NCI-H2029 (cell line): ENCODE results near the gene AKAIN1.

Experiments used
- DNase-seq: peaks from one replicate; lab custom pipeline; 2025; lab: John Stamatoyannopoulos, UW

Gene AKAIN1, protein sequence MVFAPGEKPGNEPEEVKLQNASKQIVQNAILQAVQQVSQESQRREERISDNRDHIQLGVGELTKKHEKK

DNA sequence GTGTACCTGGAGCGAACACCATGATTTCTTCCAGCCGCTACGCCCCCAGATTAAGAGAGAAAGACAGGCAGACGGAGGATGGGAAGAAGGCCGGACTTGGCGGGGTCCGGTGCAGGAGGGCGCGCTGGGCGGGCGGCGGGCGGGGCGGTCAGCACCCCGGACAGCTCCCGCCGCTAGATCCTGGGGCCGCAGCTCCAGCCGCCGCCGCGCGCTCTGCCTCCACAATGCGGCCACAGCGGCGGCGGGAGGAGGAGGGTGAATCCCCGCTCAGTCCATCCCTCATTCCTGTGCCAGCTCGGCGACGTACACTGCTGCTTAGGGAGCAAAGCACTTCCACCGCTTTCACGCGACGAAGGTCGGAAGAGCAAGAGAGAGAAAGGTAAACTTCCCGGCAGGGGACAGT, at the start of gene AKAIN1:
Gene AKAIN1 (minus strand): TSS at position 226 of the 403 bp plus-strand sequence. CDS start 204 bp downstream, at position 22.
- DNase-seq = peak; percentile 11

DNA sequence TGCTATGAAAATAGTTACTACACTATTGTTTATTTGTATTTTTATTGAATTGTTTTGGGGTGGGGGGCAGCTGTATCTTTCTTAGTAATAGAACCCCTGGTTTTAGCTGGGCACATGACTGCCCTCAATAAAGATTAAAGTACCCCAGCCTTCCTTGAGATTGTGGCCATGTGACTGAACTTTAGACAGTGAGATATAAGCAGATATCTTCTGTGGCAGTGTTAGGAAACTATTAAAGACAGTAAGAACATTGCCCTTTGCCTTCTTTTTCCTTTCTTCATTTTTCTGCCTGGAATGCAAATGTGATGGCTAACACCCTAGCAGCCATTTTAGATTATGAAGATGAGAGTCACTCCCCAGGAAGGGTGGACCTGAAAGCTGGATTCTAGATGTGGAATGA, 47.9 kb upstream of the AKAIN1 start:
- DNase-seq = no peak

DNA sequence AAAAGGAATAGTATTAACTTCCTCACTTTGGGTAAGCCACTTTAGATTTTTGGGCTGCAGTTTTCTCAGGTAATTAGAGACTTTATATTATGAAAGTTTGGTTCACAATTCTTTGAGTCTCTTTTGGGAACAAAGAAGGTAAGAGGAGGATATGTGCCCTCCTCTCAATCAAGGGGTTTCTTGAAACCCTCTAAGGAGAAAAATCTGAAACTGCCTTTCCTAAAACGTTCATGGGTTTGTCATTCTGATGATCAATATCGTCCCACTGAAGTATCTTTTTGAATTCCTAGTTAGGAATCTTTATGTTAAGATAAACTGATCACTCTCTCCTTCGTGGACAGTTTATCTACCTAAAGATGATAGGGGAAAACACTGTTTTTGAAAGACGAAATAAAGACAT, 42.4 kb upstream of the AKAIN1 start:
- DNase-seq = no peak

DNA sequence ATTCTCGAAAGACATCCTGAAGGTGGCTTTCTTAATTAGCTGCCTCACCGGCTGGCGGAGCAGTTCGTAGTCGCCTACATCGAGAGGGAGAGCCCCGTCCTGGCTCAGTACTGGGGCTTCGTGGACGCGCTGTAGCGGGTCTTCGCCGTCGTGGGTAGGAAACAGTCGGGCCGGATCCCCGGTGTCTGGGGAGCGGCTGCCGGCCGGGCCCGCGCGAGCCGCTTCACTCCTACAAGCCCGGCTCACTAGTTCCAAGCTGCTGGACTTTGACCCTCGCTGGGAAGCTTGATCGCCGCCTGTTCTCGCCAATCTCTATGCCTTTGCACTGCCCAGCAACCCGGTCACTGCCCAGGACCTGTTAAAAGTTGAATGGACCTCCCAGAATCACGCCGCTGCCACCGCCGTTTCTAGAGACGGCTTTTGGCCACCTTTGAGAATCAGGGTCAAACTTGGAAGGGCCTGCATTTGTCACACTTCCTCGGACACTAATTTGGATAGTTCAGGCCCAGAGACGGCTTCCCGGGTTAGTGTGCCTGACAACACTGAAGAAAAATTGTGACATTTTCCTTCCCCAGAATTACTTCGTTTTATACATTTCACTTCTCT, 41.4 kb upstream of the AKAIN1 start:
- no peak for DNase-seq

DNA sequence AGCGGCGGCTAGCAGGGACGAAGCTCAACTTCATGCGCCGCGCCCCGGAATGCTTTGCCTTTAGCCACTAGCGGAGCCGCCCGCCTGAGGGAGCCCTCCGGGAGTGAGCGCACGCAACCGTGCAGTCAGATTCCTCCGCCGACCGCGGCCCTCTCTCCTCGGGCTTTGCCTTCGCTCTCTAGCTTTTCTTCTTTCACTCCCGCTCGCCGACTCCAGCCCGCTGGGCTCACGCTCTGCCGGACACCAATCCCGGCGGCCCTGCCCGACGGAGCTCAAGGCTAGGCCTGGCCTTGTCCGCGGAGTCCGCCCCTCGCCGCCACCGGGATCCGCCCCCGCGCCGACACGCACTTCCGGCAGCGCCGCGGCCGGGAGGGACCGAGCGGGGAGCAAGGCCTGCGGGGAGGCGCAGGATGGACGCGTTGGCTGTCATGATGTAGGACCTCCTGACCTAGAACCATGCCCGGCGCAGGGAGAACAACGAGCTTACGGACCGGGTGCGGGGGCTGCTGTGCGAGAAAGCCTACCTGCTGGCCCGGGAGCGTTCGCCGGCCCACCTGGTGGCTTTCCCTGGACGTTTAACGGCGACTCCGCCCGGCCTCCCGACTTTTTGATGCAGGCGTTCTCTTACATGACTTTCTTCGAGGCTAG, 40.8 kb upstream of the AKAIN1 start:
- peak; percentile 55 for DNase-seq

DNA sequence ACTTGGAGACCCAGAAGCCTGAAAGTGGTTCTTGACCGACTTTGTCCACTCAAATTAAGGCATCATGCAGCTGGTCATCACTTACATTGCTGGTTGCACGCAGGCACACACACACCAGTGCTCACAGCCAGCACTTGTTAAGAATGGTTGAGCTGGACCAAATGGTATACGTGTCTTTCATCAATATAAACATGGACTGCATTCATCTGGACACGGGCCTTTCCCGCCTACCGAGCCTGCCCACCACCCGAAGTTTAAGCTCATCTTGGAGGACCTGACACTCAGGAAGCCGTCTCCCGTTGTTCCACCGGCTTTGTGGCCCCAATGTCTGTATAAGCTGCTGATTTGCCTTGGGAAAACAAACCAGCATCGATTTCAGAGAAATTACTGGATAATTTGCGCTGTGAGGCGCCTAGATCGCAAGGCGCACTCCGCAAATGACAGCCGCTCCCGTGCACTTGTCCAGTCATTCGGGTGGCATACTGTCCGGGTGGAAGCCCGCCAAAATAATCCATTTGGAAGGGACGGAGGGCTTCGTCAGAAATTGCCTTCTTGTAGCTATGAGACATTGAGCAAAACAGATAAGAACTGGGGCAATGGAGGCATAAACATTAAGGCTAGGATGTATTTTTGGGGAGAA, 40.1 kb upstream of the AKAIN1 start:
- peak; percentile 43 for DNase-seq

DNA sequence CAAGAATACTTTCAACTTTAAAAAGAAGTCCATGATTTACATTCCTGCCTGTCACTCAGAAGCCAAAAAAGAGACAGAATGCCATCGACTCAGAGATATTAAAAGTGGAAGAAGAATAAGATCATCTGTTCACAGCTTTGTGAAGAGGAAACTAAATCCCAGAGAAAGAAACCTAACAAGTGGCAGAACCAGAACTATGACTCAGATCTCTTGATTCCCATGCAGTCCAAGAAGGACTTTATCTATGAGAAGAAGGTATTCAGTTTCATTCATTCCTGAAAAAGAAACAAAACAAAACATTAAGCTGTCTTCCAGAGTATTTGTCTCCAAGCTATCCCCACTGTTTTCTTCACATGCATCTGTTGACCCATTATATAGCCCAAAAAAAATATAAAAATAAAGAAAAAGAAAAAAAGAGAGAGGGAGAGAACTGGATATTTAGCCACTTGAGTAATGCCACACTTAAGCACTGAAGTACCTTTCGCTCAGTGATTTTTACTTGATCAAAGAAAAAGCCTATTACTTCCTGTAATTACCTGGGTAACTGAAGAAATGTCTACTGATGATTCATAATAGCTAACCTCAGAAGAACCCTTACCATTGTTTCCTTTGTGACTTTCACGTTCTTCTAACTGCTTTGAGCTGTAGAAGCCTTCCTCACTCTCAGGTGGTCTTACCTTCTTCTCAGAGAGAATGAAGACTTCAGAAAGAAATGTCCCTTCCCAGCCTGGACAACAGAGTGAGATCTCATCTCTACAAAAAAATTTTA, 17.7 kb upstream of the AKAIN1 start:
- DNase-seq = no peak

DNA sequence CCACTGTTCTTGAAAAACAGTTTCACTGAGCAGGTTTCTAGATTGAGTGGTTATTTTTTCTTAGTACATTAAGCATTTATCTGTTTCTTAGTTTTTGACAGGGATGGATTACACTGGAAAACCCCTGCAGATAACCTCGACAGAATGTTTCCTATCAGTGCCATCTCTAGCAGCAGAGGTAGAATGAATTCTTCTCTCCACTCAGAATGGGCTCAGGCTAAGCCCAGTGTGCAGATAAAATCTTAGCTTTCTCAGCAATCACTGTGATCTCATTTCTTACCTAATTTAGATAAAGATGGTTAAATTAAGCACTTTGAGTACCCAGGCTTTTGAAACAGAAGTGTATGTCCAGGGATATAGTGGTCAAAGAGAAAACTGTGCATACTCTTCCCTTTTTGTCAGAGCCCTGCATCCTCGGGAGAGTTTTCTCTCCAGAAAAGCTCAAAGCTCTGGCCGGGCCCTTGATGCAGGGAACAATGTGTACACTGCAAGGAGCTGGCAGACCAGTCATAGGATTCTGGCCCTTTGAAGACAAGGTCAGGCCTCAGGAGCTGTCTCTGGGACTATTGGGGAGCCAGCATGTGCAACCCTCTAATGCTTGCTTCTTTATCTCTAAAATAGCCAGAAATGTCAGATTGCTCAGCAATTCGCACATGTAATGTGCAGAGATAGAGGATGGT, 10.6 kb upstream of the AKAIN1 start:
- DNase-seq = no peak

DNA sequence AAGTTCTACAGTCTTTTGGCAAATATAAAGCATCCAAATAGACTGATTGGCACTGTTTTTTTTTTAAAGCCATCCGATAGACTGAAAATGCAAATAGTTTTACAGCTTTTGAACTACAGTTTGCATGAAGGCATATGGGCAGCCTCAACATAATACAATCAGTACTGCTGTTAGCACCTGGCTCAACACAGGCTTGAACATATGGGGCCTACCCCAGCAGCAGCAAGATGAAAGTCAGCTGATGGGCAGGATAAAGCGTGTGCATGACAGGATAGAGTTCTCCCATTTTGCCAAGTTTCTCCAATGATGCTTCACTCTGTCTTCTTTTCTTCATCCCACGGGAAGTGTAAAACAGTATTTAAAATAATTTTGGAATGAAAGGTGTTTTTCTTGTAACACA, 1.3 kb upstream of the AKAIN1 start:
- no peak for DNase-seq

DNA sequence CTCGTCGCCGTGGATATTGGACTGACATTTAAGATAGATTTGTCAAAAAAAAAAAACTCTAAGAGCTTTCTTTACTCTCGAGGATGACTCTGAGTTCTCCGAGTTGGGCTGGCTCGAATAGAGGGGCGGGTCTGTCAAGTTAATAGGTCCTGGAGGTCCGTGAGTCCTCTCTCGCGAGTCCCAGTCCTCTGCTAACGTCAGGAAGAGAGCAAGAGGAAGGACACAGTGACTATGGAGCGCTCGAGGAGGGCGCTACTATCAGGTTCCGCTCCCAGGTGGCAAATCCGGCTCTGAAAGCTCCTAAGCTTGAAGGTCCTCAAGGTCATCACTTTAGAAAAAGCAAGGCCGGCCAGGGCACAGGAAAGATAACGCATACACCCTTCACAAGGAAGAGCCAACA, 404 bp upstream of the AKAIN1 start:
- no peak for DNase-seq

DNA sequence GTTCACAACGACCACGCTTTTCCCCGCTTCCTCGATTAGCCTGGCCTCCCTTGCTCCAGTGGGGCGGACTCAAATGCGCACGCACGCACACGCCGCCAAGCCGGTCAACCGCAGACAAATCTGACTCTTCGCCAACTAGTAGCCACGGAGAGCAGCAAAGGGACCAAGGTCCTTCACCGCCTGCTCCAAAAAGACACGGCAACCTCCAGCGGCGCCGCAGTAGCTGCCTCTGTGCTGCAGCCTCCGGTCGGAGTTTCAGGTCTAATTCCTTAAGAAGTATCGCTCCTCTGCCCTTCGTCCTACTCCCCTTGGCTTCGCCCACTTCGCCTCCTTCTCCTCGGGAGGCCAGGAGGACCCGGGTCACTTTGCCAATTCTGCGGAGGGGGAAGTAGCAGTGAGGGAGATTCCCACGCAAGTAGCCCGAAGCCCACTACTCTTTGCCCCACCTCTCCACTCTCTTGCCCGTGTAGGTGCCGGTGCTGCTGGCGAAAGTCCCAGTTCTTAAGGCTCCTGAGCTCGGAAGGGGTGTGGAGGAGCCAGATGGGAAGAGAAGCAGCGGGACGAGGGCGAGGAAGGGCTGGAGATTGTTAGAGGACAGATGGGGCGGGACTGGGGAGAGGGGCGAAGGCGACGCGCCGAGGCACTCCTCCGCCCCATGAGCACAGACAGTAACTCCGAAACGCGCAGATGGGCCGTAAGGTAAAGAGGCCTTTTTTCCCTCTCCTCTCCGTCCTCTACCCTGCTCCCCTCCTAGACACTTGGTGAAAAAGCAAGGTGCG, 615 bp downstream of the AKAIN1 start:
- peak; percentile 12 for DNase-seq

DNA sequence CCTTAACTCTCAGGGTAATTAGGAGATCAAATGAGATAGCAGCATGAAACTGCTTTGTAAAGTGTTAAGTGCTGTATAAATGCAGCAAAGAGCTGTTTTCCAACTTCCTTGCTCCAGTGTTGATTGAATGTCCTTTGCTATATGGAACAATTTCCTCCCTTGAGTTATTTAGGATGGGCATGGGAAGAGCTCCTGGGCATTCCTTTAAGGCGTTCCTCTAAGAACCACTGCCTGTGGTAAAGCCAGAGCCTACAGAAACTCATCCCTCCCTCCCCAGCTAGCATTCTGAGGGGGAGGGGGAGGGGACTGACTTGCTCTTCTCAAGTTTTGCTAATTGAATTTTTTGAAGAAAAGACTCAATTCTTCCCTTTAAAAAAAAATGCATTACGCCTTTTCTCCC, 1.4 kb downstream of the AKAIN1 start:
- no peak for DNase-seq

DNA sequence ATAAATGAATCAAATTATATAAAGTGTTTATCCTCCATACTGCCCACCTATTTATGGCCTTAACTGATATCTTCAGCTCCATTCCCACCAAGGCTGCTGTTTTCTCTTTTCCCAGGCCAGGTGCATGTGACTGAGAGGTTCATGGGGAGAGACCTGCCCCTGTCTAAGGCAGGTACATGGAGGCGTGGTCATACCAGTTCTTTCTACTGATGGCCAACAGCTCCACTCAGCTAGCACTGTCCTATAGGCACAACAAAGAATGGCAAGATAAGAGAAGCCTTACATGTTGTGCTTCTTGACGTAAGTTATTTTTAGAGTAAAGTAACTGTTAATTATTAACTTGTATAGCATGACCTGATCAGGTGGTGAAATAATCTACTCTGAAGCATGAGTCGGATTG, 16.8 kb downstream of the AKAIN1 start:
- DNase-seq = no peak

DNA sequence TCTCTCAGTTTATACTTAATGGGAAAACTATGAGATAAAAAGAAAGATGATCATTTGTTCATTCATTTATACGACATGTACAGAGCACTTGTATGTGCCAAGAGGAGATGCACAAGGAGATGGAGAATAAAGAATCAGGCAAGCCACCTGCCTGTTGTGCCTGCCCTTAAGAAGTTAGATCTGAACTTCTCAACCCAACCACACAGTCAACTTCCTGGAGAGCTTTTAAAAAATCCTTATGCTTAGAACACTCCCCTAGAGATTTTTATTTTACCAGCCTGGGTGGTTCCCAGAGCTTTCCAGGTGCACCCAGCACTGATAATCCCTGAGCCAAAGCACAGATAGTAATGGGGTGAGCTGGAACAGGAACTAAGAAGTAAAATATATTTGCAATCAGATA, 18.5 kb downstream of the AKAIN1 start:
- no peak for DNase-seq

DNA sequence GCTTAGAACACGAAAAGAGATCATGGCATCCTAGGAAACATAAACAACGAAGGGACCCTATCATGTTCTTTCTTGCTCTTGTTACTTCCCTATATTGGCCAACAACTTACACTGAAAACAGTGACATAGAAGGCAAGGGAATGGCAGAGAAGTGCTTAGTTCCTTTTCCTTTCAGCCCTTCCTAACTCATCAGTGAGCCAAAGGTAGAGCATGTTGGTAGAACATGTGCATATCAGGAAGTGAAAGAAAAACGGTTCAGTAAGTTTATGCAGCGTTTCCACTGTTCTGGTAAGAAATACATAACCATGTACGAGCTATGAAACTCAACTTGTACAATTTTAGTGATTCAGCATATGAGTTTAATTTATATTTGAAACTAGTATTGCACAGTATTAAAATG, 21.7 kb downstream of the AKAIN1 start:
- no peak for DNase-seq

DNA sequence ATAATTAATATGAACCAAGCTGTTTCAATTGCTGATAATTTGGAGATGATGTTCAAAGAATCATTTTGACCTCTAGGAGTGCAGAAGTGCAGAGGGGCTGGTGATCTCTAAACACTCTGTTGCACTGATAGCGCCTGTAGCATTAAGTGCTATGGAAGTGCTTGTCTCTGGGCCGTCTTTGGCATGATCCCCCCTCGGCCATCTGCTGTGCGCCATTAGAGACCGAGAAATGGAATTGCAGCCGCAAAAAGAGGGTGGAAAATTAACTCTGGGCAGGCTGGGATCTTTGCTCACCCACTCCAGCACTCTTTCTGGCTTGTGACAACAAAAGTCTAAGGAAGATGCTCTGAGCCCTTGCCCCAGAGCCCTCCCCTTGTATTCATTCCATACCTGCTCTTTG, 23.4 kb downstream of the AKAIN1 start:
- DNase-seq = no peak

DNA sequence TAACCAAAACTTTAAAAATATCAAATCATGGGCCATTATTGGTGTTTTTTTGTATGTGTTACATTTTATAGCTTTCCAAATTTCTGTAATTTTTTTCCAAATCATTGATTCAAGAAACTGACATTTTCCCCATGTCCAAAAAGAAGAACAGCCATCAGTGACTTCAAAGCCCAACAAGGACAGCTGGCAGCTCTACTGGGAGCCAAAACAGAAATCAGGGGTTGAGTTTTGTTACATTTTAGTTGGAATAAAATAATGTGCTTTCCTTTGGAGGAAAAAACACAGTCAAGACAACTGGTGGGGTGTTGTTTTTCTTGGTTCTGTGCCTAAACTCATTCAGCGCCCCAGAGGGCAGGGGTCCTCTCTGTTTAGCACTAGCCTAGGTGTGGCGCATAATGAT, 23.8 kb downstream of the AKAIN1 start:
- no peak for DNase-seq

DNA sequence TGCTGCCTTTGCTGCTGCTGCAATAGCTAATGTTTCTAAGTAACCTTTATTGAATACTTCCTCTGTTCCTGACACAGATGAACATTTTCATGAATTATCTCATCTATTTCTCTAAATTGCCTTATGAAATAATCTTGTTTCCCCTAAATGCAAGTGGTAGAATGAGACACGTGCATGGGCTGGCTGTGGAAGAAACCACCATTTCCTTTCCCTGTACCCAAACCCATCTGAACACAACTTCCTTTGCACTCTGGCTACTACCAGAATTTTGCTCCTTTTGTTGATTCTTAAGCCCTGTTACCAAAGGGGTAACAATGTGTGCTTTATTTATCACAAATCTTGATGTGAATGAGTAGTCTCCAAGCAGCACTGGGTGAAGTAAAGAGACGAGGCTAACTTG, 29.2 kb downstream of the AKAIN1 start:
- DNase-seq = no peak

DNA sequence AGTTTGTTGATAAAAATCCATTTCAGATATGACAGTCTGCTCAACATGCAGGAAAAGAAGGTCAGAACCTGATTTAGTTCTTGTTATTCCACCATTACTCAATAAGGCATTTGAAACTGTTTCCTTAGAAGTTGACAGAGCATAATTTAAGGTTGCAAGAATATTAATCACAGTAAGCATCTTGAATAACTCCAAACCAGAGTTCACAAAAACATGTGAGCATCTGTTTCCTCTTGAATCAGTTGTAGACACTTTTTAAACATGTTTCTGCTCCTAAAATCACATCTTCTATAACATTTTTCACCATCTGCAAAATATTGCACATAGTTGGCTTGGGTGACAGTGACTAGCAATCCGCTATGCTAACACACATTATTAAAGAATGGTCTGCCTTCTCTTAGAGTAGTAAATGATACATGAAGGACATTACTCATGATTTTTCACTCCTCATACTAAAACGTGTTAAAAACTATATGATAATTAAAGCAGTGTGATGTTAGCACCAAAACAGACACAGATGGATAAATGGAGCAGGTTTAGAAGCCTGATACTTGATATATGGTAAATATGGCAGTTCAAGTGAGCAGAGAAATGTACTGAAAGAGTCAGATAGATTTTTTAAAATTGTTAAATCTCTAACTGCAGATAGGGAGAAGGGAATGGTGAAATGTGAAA, 30.3 kb downstream of the AKAIN1 start:
- no peak for DNase-seq

DNA sequence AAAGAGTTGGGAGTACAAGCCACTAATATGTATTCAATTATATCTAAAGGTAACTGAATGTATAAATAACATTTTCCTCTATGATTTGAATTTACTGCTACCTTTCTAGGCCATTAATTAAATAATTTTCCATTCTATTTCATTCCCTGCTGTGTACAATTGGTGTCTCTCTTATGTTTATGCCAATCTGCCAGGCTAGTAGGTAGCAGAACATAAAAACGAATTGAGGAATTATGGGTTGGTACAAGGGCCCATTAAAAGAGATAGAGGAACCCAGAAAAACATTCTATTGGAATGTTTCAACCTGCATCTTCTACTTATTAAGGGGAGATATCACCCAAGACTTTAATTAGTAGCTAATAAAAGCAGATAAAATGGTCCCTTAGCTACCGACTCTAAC, 32.2 kb downstream of the AKAIN1 start:
- DNase-seq = no peak

DNA sequence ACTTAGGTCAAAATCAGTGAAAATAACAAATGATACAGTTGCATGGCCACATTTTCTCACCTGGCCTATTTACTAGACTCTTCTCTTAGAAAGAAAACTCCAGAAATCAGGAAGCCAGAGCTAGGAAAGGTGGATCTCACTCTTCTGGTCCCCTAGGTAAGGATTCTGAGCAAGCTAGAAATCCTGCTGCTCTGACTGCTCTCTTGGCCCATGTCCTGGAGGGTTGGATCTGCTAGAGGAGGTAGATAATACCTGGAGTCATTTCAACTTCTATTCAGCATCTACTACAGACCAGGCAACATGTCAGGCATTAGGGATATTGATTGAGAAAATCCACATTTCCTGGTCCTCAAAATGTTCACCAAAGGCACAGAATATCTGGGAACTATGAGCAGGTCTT, 34.9 kb downstream of the AKAIN1 start:
- DNase-seq = no peak
